GM12874 (cell line): ENCODE measurements around the gene ATF5.

ENCODE experiments used
- TF ChIP-seq, protein P1 (sequence below): IDR thresholded peaks from 2 replicates; pipeline ENCODE4 v1.5.1; 2011; ENCODE audit warnings: low read depth, mild to moderate bottlenecking, control low read depth, low read length, moderate library complexity; ENCODE audit not compliant: insufficient read depth

Gene ATF5, protein sequence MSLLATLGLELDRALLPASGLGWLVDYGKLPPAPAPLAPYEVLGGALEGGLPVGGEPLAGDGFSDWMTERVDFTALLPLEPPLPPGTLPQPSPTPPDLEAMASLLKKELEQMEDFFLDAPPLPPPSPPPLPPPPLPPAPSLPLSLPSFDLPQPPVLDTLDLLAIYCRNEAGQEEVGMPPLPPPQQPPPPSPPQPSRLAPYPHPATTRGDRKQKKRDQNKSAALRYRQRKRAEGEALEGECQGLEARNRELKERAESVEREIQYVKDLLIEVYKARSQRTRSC

DNA sequence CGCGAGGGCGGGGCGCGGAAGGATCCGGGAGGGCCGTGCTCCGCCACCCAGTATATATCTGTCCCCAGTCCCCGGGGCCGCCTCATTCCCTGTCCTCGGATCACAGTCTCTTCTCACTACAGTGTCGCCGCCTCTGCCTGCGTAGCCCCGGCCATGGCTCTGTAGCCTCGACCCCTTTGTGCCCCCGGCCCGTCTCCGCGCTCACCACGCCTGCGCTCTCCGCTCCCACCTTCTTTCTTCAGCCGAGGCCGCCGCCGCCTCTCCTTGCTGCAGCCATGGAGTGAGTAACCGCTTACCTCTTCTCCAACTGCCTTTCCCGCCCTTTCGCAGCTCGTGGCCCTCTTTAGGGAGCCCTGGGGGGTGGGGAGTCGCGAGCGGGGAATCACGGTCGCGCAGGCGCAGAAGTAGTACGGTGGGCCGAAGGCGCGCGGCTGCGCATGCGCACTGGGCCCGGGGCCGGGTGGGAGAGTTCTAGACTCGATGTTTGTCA, at the start of gene ATF5, which contains the start of gene NUP62:
TSS of gene ATF5 (plus strand) at position 85 of the 490 bp plus-strand sequence. CDS start 1,646 bp downstream, outside the sequence.
TSS of gene NUP62 (minus strand) at position 384 of the 490 bp plus-strand sequence. CDS start 19,697 bp downstream, outside the sequence.
- TF ChIP-seq, protein P1, sequence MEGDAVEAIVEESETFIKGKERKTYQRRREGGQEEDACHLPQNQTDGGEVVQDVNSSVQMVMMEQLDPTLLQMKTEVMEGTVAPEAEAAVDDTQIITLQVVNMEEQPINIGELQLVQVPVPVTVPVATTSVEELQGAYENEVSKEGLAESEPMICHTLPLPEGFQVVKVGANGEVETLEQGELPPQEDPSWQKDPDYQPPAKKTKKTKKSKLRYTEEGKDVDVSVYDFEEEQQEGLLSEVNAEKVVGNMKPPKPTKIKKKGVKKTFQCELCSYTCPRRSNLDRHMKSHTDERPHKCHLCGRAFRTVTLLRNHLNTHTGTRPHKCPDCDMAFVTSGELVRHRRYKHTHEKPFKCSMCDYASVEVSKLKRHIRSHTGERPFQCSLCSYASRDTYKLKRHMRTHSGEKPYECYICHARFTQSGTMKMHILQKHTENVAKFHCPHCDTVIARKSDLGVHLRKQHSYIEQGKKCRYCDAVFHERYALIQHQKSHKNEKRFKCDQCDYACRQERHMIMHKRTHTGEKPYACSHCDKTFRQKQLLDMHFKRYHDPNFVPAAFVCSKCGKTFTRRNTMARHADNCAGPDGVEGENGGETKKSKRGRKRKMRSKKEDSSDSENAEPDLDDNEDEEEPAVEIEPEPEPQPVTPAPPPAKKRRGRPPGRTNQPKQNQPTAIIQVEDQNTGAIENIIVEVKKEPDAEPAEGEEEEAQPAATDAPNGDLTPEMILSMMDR, result no peak

DNA sequence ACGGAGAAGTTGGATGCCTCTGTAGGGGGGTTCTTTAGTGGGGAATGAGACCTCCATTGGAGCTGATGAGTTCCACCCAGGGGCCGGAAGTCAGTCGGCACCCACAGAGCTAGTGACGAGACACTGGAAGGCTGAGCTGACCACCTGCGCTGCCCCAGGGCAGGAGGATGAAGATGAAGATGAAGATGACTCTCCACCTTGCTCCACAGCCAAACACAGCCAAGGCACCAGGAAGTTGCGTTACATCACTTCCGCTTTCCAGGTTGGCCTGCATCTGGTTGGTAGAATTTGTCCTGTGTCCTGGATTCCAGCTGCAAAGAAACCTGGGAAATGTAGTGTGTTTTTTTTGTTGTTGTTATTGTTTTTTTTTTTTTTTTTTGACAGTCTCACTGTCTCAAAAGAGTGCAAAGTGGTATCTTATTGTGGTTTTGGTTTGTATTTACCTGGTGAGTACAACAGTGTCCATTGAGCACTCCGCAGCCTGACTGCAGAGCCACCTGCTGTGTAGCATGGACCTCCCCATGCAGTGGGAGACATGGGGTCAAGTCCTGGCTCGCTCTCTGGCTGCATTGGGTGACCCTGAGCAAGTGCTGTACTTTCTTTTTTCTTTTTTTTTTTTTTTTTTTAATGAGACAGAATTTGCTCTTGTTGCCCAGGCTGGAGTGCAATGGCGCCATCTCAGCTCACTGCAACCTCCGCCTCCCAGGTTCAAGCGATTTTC, 49.6 kb upstream of the ATF5 start:
- TF ChIP-seq, protein P1, result no peak

DNA sequence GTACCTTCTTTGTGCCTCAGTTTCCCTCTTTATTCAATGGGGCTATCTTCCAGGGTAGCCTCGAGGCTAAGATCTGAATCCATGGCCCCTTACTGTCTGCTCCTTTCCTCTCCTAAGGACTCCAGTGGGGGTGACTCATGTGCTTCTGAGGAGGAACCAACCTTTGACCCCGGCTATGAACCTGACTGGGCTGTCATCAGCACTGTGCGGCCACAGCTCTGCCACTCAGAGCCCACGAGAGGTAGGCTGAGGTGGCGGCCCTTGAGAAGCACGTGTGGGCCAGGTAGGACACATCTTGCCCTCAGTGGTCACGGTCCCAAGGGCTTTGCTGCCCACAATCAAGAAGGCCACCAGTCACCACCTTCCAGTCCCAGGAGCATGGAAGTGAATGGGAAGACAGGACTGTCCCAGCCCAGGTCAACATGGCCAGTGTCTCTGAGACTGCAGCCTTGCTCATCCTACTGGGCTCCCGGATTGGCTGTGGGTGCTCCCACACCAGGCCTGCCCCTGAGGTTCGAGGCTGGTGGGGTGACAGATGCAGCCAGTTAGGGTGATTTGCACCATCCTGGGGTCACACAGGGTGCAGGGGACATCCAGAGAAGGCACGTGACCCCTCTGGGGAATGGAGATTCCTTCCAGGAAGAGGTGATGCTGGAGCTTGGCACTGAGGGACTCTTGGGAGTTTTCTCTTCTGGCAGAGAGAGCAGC, 48.7 kb upstream of the ATF5 start:
- TF ChIP-seq, protein P1, result no peak

DNA sequence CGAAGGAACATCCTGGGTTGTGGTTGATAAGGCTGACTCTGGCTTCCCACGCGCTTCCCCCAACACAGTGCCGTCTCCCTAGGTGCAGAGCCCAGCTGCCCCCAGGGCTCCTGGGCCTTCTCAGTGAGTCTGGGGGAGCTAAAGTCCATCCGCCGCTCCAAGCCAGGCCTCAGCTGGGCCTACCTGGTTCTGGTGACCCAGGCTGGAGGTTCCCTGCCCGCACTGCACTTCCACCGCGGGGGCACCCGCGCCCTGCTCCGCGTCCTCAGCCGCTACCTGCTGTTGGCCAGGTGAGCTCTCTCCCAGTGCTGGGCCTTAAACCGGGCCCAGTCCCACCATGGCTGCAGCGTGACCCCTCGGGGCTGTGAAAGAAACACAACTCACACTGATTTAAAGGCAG, 47.8 kb upstream of the ATF5 start:
- TF ChIP-seq, protein P1, result no peak

DNA sequence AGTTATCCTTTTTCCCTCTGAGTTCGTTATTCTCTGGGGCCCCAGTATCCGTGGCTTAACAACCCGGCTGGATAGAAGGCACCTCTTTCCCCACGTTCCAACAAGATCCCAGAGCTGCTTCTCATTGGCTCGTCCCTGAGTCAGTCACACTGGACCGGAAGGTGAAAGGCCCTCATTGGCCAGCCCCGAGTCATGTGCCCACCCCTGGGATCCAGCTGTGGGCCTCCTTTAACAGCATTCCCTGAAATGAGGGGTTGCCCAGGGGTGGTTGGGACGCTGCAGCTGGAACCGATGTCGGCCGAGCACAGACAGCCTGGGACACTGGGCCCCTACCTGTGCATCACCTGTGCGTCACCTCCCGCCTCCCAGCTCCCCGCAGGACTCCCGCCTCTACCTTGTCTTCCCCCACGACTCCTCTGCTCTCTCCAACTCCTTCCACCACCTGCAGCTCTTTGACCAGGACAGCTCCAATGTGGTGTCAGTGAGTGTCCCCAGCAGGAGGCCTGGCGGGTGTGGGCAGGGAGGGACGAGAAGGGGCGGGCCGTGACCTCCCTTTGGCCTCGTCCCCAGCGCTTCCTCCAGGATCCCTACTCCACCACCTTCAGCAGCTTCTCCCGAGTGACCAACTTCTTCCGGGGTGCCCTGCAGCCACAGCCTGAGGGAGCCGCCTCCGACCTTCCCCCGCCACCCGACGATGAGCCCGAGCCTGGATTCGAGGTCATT, 47.2 kb upstream of the ATF5 start:
- TF ChIP-seq, protein P1, result no peak

DNA sequence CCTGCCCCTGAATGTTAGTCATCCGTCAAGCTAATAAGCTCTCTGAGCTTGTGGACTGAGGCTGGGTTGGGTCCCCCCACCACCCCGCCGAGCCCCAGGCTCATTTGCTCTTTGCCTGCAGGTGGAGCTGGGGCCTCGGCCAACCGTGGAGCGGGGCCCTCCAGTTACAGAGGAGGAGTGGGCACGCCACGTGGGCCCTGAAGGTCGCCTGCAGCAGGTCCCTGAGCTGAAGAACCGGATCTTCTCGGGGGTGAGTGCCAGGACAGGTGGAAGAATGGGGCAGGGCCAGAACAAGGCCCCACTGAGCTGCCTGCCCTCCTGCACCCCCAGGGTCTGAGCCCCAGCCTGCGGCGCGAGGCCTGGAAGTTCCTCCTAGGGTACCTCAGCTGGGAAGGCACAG, 46.4 kb upstream of the ATF5 start:
- TF ChIP-seq, protein P1, result no peak
